Stimulated activated CD8-positive, alpha-beta memory T cell treated with anti-CD3 and anti-CD28 coated beads, Interleukin-7, amount 100 ng/mL, for 48 hours (primary cell): ENCODE results near the gene NCAPH2.
"Not testable (repeated sequence)": the region's sequence is repeated elsewhere in the genome, so short reads cannot be mapped to it uniquely, and the experiment has no call there.

Experiments used
- DNase-seq, 2 donors: peaks; one replicate each; pipeline ENCODE4 v3.0.0-alpha.2; 2020; ENCODE audit warnings: low read depth in 1 of 2; ENCODE audit errors: extremely low read depth in 1 of 2

NCAPH2 gene

DNA sequence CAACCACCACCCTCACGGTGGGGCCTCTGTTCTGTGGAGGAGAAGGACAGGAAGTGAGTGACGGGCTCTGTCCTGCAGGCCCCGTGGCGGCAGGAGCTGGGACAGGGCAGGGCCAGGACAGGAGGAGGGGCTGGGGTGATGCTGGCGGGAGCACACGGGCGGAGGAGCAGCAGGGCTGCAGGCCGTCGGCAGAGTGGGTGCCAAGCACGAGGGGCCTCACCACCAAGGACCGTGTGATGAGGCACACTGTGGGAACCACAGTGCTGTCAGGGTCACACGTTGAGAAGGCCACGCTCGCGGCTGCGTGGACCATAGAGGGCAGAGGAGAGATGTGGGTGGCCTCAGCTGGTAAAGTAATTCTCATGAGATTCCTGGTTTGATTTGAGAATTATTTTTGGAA is 8.9 kb downstream of the NCAPH2 start:
- no peak for DNase-seq

- no peak for DNase-seq
These were observed 9.7 kb downstream of the NCAPH2 start for GRCh38 chr22:50517495-50518260.

DNA sequence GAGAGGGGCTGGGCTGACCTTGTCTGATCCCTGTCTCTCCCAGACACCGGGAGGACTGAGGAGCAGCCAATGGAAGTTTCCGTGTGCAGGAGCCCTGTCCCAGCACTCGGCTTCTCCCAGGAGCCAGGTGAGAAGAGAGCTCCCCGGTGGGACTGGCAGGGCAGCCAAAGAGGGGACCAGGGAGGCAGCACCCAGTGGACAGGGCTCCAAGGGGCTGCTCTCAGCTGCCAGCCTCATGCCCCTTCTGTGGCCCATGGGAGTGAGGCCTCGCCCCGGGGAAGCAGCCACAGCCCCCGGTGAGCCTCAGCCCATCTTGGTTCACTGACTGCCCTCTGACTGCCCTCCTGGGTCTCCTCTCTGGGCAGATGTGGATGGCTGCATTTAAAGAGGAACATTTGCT is 10.6 kb downstream of the NCAPH2 start:
- no peak for DNase-seq

GRCh38 chr22:50519151-50519550 is 11.1 kb downstream of the NCAPH2 start:
- DNase-seq, result no peak

DNA sequence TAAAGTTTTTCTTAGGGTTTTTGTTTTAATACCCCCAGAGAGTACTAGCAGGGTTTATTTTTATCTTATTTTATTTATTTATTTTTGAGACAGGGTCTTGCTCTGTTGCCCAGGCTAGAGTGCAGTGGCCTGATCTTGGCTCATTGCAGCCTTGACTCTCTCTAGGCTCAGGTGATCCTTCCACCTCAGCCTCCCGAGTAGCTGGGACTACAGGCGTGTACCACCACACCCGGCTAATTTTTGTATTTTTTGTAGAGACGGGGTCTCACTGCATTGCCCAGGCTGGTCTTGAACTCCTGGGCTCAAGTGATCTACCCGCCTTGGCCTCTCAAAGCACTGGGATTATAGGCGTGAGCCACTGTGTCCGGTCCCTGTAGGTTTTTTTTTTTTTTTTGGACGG is 12.2 kb downstream of the NCAPH2 start:
- DNase-seq, result not testable (repeated sequence)

DNA sequence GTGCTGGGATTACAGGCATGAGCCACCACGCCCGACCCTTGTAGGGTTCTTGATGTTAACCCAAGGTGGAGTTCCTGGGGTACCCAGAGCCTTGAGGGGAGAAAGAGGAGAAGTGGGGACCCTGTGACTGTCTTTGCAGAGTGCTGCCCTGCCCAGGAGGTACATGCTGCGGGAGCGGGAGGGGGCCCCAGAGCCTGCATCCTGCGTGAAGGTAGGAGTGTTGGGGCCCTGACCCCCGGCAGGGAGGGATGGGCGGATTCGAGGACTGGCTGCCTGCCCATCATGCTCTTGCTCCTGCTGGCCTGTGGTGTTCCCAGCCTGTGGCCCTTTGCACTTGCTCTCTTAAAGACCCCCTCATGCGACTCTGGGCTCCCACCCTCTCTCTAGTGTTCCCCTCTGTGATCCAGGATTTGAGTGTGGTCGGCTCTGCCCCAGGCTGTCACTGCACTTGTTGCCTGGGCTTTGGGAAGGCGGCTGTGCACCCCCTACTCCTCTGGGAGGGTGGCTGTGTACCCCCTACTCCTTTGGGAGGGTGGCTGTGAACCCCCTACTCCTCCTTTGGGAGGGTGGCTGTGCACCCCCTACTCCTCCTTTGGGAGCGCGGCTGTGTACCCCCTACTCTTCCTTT is 12.9 kb downstream of the NCAPH2 start:
- no peak for DNase-seq

DNA sequence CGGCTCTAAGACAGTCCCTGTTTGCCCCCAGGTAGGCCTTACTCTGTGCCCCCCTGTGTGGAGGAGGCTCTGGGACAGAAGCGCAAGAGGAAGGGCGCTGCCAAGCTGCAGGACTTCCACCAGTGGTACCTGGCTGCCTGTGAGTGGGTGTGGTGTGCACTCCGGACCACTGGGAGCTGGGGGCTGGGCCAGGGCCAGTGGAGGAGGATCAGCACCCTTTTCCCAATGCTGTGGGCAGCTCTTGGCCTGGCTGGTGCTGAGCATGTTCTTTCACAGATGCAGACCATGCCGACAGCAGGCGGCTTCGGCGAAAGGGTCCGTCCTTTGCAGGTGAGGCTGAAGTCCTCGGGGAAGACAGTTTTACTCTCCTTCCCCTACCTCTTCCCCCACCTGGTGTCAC is 13.7 kb downstream of the NCAPH2 start:
- DNase-seq, result no peak

DNA sequence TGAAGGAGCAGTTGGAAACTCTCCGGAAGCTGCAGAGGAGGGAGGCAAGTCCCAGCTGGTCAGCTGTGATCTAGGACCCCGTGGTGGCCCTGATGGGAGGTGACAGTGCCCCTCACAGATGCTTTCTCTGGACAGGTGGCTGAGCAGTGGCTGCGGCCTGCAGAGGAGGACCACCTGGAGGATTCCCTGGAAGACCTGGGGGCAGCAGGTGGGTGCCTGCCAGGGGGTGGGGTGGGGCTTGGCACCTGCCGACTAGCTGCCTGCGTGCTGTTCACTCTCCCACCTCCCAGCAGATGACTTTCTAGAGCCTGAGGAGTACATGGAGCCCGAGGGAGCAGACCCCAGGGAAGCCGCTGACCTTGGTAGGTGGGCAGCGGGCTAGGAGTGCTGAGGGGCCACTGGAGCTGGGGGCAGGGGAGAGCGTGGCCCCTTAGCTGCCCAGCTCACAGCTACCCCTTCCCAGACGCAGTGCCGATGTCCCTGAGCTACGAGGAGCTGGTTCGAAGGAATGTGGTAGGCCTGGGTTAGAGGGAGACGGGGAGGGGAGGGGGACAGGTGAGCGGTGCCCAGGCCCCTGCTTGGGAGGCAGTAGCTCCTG is 14.3 kb downstream of the NCAPH2 start:
- DNase-seq, result no peak

DNA sequence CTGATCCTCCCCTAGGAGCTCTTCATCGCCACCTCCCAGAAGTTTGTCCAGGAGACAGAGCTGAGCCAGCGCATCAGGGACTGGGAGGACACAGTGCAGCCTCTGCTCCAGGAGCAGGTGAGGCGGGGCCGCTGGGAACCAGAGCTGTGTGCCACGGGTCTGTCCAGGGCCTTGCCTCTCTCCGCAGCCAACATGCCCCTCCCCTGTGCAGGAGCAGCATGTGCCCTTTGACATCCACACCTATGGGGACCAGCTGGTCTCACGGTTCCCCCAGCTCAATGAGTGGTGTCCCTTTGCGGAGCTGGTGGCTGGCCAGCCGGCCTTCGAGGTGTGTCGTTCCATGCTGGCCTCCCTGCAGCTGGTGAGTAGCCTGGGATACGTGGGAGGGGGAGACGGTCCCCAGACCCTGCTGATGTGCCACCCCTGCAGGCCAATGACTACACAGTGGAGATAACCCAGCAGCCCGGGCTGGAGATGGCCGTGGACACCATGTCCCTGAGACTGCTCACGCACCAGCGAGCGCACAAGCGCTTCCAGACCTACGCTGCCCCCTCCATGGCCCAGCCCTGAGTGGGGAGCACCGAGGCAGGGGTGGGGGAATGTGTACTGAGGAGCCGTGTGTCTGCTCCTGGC is 14.9 kb downstream of the NCAPH2 start:
- DNase-seq, result no peak

GRCh38 chr22:50523458-50523805 is 15.4 kb downstream of the NCAPH2 start:
- DNase-seq, result no peak

DNA sequence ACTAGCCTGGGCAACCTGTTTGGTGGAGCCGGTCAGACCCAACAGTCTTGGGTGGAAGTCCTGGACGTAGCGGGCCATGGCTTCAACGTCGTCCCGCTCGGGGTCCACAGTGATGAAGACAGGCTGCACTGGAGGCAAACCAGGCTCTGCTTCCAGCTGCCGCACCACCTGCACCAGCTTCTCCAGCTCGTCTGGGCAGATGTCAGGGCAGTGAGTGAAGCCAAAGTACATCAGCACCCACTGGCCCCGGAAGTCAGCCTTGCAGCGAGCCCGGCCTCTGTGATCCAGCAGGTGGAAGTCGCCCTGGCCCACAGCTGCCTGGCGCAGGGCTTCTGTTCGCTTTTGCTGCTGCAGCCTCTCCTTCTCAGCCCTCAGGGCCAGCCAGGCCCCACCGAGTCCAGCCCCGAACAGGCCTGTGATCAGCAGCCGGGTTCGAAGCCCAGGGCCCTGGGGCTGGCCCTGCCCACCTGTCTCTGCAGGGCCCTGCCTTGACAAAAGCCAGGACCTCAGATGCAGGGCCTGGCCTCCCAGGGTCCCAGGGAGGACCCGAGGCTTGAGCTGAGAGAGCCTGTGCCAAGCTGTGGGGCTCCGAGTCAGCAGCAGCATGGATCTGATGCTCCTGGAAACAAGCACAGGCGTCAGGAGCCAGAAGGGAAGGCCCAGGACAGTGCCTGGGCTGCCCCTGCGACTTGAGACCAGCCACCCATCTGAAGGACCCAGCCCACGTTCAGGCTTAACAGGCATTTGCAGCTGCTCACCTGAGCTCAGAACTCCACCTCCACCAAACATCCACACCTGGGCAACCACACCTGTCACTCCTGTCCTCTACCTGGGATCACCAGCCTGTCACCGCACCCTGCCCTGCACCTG is 16.0 kb downstream of the NCAPH2 start:
- no peak for DNase-seq

DNA sequence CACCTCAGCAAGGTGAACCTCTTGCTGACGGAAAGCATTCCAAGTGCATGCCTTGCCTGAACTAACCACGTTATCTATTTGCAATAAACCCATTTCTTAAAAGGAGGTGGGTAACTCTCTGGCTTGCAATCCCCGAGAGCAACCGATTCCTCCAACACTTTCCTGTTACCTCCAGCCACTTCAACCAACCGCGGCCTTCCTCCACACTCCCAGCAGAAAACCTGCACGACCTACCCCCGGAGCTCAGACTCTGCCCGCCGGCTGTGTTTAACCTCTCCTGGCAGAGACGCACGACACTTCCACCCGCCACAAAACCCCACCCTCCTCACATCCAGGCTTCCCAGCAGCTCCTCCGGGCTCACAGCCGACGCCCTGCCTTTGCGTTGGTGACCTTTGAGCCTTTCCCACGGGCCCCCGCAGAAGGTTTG is 16.7 kb downstream of the NCAPH2 start:
- DNase-seq, result no peak

DNA sequence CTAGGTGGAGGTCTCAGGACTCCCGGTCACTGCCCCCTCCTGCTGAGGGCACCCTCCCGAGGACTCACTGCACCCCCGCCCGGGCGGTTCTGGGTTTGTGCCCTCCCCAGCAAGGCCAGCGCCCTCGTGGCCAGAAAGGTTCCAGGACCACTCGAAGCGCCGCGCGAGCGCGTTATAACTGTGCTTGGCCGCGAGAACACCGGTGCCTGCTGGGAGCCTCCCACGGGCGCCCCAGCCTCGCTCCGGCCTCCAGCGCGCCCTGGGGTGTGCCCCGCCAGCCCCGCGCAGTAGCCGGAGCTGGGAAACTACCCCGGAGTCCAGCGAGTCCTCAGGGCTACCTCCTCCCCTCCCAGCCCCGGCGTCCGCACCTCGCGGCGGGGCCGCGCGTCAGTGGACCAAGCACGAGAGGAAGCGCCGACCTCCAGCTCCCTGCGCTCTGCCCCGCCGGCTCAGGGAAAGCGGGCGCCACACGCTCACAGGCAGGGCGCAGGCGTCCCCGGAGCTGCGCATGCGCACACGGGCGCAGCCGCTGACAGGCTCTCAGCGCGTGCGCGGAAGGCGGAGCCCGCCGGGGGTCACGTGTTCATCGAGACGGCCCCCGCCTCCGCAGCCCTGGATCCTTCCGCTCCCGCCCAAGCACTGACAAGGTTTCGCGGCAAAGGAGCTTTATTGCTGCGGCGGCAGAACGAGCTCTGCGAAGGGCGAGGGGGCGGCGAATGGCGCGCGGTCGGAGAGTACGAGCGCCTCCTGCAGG is 17.3 kb downstream of the NCAPH2 start, which contains the start of gene SCO2:
SCO2 (minus strand) TSS at position 495 of the 754 bp plus-strand sequence. CDS start 1,187 bp downstream, outside the sequence.
- DNase-seq, result peak; percentile 95 to 96

DNA sequence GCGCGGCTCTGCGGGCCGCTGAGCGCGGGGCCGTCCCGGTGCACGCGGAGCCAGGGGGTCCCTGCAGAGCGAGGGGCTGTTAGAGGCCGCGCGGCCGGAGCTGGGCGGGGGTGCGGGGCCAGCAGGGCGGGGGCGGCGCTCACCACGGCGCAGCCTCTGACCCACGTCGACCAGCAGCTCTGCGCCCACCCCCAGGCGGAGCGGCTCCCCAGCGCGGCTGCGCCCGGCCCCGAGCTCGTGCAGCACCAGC is 17.8 kb downstream of the NCAPH2 start:
- no peak for DNase-seq

DNA sequence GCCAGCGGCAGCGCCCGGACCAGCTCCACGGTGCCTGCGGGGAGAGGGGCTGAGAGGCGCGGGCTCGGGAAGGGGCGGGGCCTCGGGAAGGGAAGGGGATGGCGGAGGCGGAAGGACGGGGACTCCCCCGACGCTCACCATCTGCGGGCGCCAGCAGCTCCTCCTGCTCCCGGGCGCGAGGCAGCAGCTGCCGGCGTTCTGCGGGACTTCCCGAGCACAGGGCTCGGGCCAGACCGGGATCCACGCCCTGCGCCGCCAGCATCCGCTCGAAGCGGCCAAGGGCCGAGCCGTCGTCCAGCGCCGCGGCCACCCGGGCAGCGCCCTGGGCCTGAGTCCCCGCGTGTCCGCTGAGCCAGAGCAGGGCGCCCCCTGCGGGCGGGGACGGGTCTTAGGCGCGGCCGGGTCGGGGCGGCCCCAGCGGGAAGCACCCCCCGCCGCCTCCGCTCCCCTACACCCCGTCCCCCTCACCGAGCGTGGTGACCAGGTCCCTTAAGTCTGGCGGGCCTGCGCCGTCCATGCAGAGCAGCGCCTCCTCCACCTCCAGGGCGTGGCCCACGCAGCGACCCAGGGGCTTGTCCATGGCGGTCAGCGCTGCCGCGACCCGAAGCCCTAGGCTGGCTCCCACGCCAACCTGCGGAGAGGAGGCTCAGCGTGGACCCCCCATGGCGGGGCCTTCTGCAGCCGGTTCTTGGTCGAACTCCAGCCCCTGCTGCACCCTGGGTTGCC is 18.2 kb downstream of the NCAPH2 start:
- peak in 1 of 2 donors; percentile 78 for DNase-seq

GRCh38 chr22:50526834-50527801 is 19.1 kb downstream of the NCAPH2 start:
- DNase-seq, result no peak

DNA sequence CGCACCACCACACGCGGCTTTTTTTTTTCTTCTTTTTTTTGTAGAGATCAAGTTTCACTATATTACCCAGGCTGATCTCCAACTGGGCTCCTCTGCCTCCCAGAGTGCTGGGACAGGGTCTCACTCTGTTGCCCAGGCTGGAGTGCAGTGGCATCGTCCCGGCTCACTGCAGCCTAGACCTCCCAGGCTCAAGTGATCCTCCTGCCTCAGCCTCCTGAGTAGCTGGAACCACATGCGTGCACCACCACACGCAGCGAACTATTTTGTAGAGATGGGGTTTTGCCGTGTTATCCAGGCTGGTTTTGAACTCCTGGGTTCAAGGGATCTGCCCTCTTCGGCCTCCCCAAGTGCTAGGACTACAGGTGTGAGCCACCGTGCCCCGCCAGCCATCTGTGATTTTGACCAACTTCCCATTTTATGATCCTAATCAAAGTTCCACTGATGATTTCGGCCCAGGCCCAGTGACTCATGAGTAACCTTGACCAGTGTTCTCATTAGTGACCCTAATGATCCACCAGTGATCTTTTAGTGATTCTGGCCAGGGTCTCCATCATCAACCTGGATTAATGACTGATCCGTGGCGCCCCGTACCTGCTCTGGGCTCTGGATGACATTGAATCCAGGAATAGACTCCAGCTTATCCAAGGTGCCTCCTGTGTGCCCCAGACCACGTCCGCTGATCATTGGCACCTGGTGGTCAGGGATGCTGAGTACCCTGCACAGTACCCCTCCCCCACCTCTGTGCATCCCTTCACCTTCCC is 20.1 kb downstream of the NCAPH2 start:
- no peak for DNase-seq
